Hematopoietic multipotent progenitor cell (in vitro differentiated cells): ENCODE results near the gene MCCD1. TPM values are rescaled to one million over a fixed set of nuclear protein-coding genes. Genes with fewer than 3 reads are reported as not detected.

Experiments used
- small RNA-seq: library from RNA; depleted of rRNA; stranded (forward); fragments of <200 nt; gene quantifications from one replicate; pipeline ENCODE3, GENCODE V24; 2012
- total RNA-seq: library from RNA; depleted of rRNA; stranded (reverse); fragments of >200 nt; gene quantifications from one replicate; pipeline ENCODE4 v1.2.3, GENCODE V29; 2012

The MCCD1 gene
- total RNA-seq, 1 donor, result not detected

Small RNA genes lying within 50 kb of the gene (small RNA-seq; reads per million reads assigned to genes)
- gene AL663061.1 (not detected), gene RF00019 (not detected), gene SNORD117 (407 reads per million, percentile 98 among the genes with 10 or more reads in this experiment), gene SNORD84 (not detected)

Other genes with a start within 250 kb of the MCCD1 start
- gene HLA-B, start 171.8 kb upstream of the MCCD1 start, total RNA-seq, result 2,264 TPM
- gene MICA, start 125.4 kb upstream of the MCCD1 start, total RNA-seq, result 15.9 TPM
- gene MICB, start 30.8 kb upstream of the MCCD1 start, total RNA-seq, result 15.1 TPM
- gene DDX39B, start 13.0 kb downstream of the MCCD1 start, total RNA-seq, result 571 TPM
- gene ATP6V1G2, start 17.6 kb downstream of the MCCD1 start, total RNA-seq, result 1.1 TPM
- gene NFKBIL1, start 18.6 kb downstream of the MCCD1 start, total RNA-seq, result 33.7 TPM
- gene LTA, start 43.3 kb downstream of the MCCD1 start, total RNA-seq, result under 0.01 TPM
- 0.27 TPM for gene TNF, start 46.6 kb downstream of the MCCD1 start, total RNA-seq
- 31.0 TPM for gene LTB, start 53.5 kb downstream of the MCCD1 start, total RNA-seq
- gene LST1, start 57.3 kb downstream of the MCCD1 start, total RNA-seq, result 74.9 TPM
- gene NCR3, start 64.0 kb downstream of the MCCD1 start, total RNA-seq, result 0.27 TPM
- 66.8 TPM for gene AIF1, start 86.3 kb downstream of the MCCD1 start, total RNA-seq
- 117 TPM for gene PRRC2A, start 91.8 kb downstream of the MCCD1 start, total RNA-seq
- 172 TPM for gene BAG6, start 123.7 kb downstream of the MCCD1 start, total RNA-seq
- gene APOM, start 126.9 kb downstream of the MCCD1 start, total RNA-seq, result 3.8 TPM
- gene C6orf47, start 131.8 kb downstream of the MCCD1 start, total RNA-seq, result 19.1 TPM
- 16.2 TPM for gene GPANK1, start 136.0 kb downstream of the MCCD1 start, total RNA-seq
- 232 TPM for gene CSNK2B, start 137.1 kb downstream of the MCCD1 start, total RNA-seq
- gene LY6G5B, start 141.0 kb downstream of the MCCD1 start, total RNA-seq, result 7.8 TPM
- gene LY6G5C, start 152.1 kb downstream of the MCCD1 start, total RNA-seq, result 3.5 TPM
- 75.4 TPM for gene ABHD16A, start 174.4 kb downstream of the MCCD1 start, total RNA-seq
- 0.54 TPM for gene LY6G6F, start 177.9 kb downstream of the MCCD1 start, total RNA-seq
- gene LY6G6D, start 186.4 kb downstream of the MCCD1 start, total RNA-seq, result 1.6 TPM
- 0.54 TPM for gene LY6G6C, start 192.8 kb downstream of the MCCD1 start, total RNA-seq
- 7.8 TPM for gene MPIG6B, start 194.4 kb downstream of the MCCD1 start, total RNA-seq
- gene DDAH2, start 200.3 kb downstream of the MCCD1 start, total RNA-seq, result 223 TPM
- 794 TPM for gene CLIC1, start 207.6 kb downstream of the MCCD1 start, total RNA-seq
- 32.3 TPM for gene MSH5, start 211.0 kb downstream of the MCCD1 start, total RNA-seq
- gene SAPCD1, start 233.7 kb downstream of the MCCD1 start, total RNA-seq, result 0.27 TPM
- 2.4 TPM for gene VWA7, start 248.4 kb downstream of the MCCD1 start, total RNA-seq